K562 (cell line): Measurements from ENCODE around the gene SHBG. TPM values are rescaled to one million over a fixed set of nuclear protein-coding genes. Genes with fewer than 3 reads are reported as not detected.
A peak's percentile ranks its signal among the peaks of the same experiment; 100 is the strongest.

Source experiments
- BMI1 ChIP-seq: fragments of 150-350 bp; IDR thresholded peaks from 2 replicates; pipeline ENCODE4 v1.6.1; 2014; ENCODE audit warnings: low read length
- CCNT2 ChIP-seq: IDR thresholded peaks from 2 replicates; pipeline ENCODE4 v1.6.1; 2011; ENCODE audit warnings: borderline replicate concordance, low read depth, mild to moderate bottlenecking, moderate library complexity, mixed read lengths, low read length; ENCODE audit not compliant: insufficient read length; ENCODE audit errors: extremely low read depth
- DPF2 ChIP-seq: fragments of 450-650 bp; IDR thresholded peaks from 2 replicates; pipeline ENCODE4 v1.6.1; 2016
- E2F4 ChIP-seq: sonication (generic); formaldehyde crosslinking; IDR thresholded peaks from 2 replicates; pipeline ENCODE4 v1.8.0; 2022; ENCODE audit warnings: mild to moderate bottlenecking, low read depth, missing genetic modification reagents
- FOSL1 ChIP-seq: fragments of 200-800 bp; sonication (Bioruptor generic); conservative IDR thresholded peaks from 2 replicates; pipeline ENCODE4 v1.6.1; 2016; ENCODE audit warnings: missing genetic modification characterization, missing compliant biosample characterization
- FOXK2 ChIP-seq, 2 experiments: fragments of 450-650 bp; IDR thresholded peaks in 1 of 2; conservative IDR thresholded peaks in 1 of 2; 2 replicates each; pipeline ENCODE4 v1.6.1; 2016; ENCODE audit warnings: low read depth in 2 of 2, mild to moderate bottlenecking in 1 of 2
- GTF2F1 ChIP-seq: IDR thresholded peaks from 2 replicates; pipeline ENCODE4 v1.6.1; 2011; ENCODE audit warnings: low read depth, low read length, improper control_type of control experiment
- KDM5B ChIP-seq: fragments of 200-600 bp; sonication (generic); IDR thresholded peaks from 2 replicates; pipeline ENCODE4 v1.6.1; 2012; ENCODE audit warnings: low read depth, mild to moderate bottlenecking, moderate library complexity, low read length, control low read depth, inconsistent platforms; ENCODE audit not compliant: insufficient replicate concordance
- NFRKB ChIP-seq: fragments of 450-650 bp; IDR thresholded peaks from 2 replicates; pipeline ENCODE4 v1.6.1; 2016; ENCODE audit warnings: low read depth
- RBM14 ChIP-seq: fragments of 200-400 bp; formaldehyde crosslinking; IDR thresholded peaks from 2 replicates; pipeline ENCODE4 v1.6.1; 2018; ENCODE audit warnings: low read depth, mild to moderate bottlenecking, low read length, moderate library complexity, borderline replicate concordance; ENCODE audit not compliant: insufficient read depth
- STAT5A ChIP-seq: IDR thresholded peaks from 2 replicates; pipeline ENCODE4 v1.6.1; 2012; ENCODE audit warnings: low read length, inconsistent platforms, borderline replicate concordance
- TBP ChIP-seq: optimal IDR thresholded peaks from 2 replicates; pipeline ENCODE3; 2011; ENCODE audit warnings: low read depth, low read length, improper control_type of control experiment
- TCF7 ChIP-seq: sonication (generic); IDR thresholded peaks from 2 replicates; pipeline ENCODE4 v1.6.1; 2016; ENCODE audit warnings: antibody characterized with exemption, borderline replicate concordance
- WHSC1 ChIP-seq: IDR thresholded peaks from one replicate; pipeline ENCODE4 v1.6.1; 2012; ENCODE audit warnings: low read length, control low read depth, inconsistent platforms
- ZBTB26 ChIP-seq: fragments of 450-650 bp; formaldehyde crosslinking; IDR thresholded peaks from 2 replicates; pipeline ENCODE4 v1.4.0; 2022; ENCODE audit warnings: missing genetic modification characterization
- ZNF41 ChIP-seq: fragments of 250-450 bp; sonication (Bioruptor Pico); conservative IDR thresholded peaks from 2 replicates; pipeline ENCODE4 v1.4.0; 2020; ENCODE audit warnings: mild to moderate bottlenecking
- ZNF589 ChIP-seq: fragments of 200-800 bp; sonication (Bioruptor generic); IDR thresholded peaks from 2 replicates; pipeline ENCODE4 v1.6.1; 2016; ENCODE audit warnings: low read depth, missing genetic modification characterization, missing compliant biosample characterization
- ZNF780A ChIP-seq: fragments of 250-450 bp; sonication (Bioruptor Pico); IDR thresholded peaks from 2 replicates; pipeline ENCODE4 v1.5.0; 2021; ENCODE audit warnings: mild to moderate bottlenecking
- ZNF785 ChIP-seq: fragments of 250-450 bp; sonication (Bioruptor Pico); IDR thresholded peaks from 2 replicates; pipeline ENCODE4 v1.4.0; 2020; ENCODE audit warnings: mild to moderate bottlenecking
- polyA plus RNA-seq, 8 experiments: library from polyadenylated mRNA; depleted of rRNA in 4 of 8; stranded (reverse) in 5 of 8; unstranded in 3 of 8; fragments of >200 nt; fragmentation: Nextera tagmentation in 2 of 8; fragmentation: Illumina TruSeq in 1 of 8; extraction: Ambion mirVana in 2 of 8; extraction: Trizol in 1 of 8; gene quantifications; 2 replicates each; pipeline versions ENCODE4 v1.2.1 to v1.2.3, GENCODE V29; 2011 to 2014; ENCODE audit warnings: inconsistent platforms in 1 of 8, missing spikeins in 1 of 8
- total RNA-seq, 7 experiments: library from RNA; depleted of rRNA in 6 of 7; stranded (reverse); fragments of >200 nt in 6 of 7; fragmentation: Illumina TruSeq in 2 of 7; extraction: Trizol in 2 of 7; gene quantifications; 2 replicates each; pipeline versions ENCODE4 v1.2.1 to v1.2.3, GENCODE V29; 2011 to 2021; ENCODE audit warnings: low replicate concordance in 1 of 7
- TF ChIP-seq, protein P1 (sequence below): fragments of 450-650 bp; IDR thresholded peaks from 2 replicates; pipeline ENCODE4 v1.6.1; 2016; ENCODE audit warnings: borderline replicate concordance
- TF ChIP-seq, protein P2 (sequence below): fragments of 250-450 bp; sonication (Bioruptor Pico); IDR thresholded peaks from 2 replicates; pipeline ENCODE4 v1.5.0; 2020; ENCODE audit warnings: mild to moderate bottlenecking, borderline replicate concordance

SHBG gene
- total and polyA plus RNA-seq, 9 of the 15 experiments (the other 6 are each of a cell fraction or from before 2014, with no cell fraction given) = not detected

DNA sequence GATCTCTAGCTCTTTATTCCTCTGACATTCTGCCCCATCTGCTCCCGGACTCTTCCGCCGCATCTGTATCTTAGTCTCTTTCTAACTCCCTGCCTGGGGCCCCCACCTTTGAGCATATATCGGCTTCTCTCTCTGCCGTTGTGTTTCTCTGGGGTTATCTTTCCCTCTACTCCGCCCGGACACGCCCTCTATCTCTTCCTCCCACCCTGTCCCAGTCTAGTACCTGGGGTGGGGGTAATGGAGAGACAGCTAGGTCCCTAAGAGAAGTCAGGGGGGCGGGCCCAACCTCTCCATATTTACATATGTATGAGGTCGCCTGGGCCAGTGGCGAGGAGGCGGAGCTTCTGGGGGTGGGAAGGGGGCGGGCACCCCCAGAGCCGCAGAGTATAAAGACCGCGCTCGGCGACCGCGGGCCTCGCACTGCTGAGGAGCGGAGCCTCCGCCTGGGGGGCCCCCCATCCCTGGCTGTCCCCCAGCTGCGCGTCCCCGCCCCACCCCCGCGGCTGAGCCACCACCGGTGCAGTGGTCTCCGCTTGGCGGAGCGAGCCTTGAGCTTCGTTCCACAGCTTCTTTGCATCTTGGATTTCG lies 20.7 kb downstream of the SHBG start, which contains the start of gene ATP1B2 (continued):
- TF ChIP-seq, protein P1, sequence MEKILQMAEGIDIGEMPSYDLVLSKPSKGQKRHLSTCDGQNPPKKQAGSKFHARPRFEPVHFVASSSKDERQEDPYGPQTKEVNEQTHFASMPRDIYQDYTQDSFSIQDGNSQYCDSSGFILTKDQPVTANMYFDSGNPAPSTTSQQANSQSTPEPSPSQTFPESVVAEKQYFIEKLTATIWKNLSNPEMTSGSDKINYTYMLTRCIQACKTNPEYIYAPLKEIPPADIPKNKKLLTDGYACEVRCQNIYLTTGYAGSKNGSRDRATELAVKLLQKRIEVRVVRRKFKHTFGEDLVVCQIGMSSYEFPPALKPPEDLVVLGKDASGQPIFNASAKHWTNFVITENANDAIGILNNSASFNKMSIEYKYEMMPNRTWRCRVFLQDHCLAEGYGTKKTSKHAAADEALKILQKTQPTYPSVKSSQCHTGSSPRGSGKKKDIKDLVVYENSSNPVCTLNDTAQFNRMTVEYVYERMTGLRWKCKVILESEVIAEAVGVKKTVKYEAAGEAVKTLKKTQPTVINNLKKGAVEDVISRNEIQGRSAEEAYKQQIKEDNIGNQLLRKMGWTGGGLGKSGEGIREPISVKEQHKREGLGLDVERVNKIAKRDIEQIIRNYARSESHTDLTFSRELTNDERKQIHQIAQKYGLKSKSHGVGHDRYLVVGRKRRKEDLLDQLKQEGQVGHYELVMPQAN = no peak
- TF ChIP-seq DPF2 (peak; percentile 52), WHSC1 (no peak), STAT5A (no peak), TCF7 (no peak), FOXK2 (conservative IDR thresholded peaks at IDR 0.05 in 1 of 2, IDR thresholded peaks at IDR 0.05 in 1 of 2; ENCODE audit: low read depth in 2 of 2) (peak; percentile 87 to 91), GTF2F1 (no peak), RBM14 (no peak), BMI1 (no peak), E2F4 (CRISPR knock-in tag) (no peak), CCNT2 (no peak), ZNF589 (no peak), ZBTB26 (no peak), TBP (peak; percentile 95), ZNF785 (no peak), FOSL1 (tag) (no peak), NFRKB (no peak), ZNF41 (CRISPR knock-in tag) (no peak), KDM5B (peak; percentile 82), ZNF780A (CRISPR knock-in tag) (no peak)
- TF ChIP-seq, protein P2, sequence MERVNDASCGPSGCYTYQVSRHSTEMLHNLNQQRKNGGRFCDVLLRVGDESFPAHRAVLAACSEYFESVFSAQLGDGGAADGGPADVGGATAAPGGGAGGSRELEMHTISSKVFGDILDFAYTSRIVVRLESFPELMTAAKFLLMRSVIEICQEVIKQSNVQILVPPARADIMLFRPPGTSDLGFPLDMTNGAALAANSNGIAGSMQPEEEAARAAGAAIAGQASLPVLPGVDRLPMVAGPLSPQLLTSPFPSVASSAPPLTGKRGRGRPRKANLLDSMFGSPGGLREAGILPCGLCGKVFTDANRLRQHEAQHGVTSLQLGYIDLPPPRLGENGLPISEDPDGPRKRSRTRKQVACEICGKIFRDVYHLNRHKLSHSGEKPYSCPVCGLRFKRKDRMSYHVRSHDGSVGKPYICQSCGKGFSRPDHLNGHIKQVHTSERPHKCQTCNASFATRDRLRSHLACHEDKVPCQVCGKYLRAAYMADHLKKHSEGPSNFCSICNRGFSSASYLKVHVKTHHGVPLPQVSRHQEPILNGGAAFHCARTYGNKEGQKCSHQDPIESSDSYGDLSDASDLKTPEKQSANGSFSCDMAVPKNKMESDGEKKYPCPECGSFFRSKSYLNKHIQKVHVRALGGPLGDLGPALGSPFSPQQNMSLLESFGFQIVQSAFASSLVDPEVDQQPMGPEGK (CRISPR knock-in tag) = no peak
